H54 (cell line): ENCODE results near the gene SUMF1.
"Not testable (repeated sequence)": the region's sequence is repeated elsewhere in the genome, so short reads cannot be mapped to it uniquely, and the experiment has no call there.

Source experiments
- DNase-seq: peaks from one replicate; pipeline ENCODE4 v3.0.0; 2011; ENCODE audit warnings: low spot score, mixed read lengths; ENCODE audit not compliant: insufficient read length
- FAIRE-seq: peaks from 3 replicates; lab custom pipeline; 2011; peaks lifted over from hg19 to GRCh38; lab: Jason Lieb, UNC
- POLR2A ChIP-seq: IDR thresholded peaks from 2 replicates; pipeline ENCODE4 v1.6.1; 2011; ENCODE audit warnings: low read depth, mild to moderate bottlenecking, low read length

SUMF1 gene

DNA sequence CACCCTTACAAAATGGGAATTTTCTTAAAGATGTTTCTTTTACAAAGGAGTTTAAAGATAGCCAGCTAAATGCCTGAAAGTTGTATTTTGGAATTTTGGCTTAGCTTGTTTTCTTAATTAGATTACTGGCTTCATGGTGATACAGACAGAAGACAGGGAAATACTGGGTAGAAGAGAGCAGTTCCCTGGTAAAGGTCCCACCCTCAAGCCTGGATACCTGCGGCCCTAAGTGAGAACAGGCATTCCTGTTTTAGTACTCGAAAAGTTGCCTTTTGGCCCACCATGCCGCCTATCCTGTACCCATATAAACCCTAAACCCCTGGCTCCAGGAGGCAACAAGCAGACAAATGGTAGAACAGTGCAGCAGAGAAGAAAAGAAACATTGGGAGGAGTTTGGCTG is 134.5 kb downstream of the SUMF1 start:
- DNase-seq, result no peak
- FAIRE-seq, result no peak
- TF ChIP-seq POLR2A, result no peak

DNA sequence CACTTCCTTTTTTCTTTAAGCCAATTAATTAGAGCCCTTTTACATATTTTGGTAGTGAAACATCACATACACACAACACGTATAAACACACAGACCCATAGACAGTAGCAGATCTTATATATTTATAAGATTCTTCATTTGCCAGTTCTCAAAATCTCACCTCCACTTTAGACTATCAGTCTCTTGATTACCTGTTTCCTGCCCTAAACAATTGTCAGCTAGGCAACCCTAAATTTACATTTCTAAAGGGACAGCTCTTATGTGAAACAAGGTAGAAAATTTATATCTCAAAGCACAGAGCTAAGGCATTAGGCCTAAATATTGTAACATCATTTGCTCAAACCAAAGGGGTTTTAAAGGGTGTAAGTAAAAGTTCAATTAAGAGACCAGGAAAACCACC is 135.0 kb downstream of the SUMF1 start:
- FAIRE-seq (no peak), DNase-seq (no peak)
- TF ChIP-seq POLR2A, result no peak

DNA sequence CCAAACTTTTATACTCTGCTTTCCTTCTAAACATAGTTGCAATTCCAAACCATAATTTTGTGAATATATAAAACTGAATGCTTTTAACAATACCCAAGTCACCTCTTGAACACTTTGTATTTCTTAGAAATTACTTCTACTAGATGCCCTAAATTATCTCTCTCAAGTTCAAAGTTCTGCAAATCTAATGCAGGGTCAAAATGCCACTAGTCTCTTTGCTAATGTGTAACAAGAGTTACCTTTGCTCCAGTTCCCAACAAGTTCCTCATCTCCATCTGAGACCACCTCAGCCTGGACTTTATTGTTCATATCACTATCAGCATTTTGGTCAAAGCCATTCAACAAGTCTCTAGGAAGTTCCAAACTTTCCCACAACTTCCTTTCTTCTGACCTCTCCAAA is 137.3 kb downstream of the SUMF1 start:
- not testable (repeated sequence) for FAIRE-seq

DNA sequence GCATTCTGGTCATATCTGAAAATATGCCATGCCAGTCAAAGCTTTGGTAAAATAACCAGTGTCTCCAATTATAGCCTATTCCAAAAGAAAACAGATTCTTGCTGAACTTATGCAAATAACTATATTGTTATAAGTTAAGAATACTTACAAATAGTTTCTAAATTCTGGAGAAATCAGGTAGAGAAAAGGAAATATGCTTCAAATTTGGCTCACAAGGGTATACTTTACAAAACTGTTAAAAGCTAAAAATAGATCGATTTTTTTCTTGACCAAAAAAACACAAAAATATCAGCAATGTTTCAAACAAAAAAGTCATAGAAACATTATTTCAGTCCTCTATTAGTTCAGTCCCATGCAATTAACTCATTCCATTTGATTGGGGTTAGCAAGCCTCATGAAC is 140.2 kb downstream of the SUMF1 start:
- no peak for TF ChIP-seq POLR2A

More for the DNA sequence above, 137.3 kb downstream of the SUMF1 start:
- DNase-seq, result not testable (repeated sequence)

DNA sequence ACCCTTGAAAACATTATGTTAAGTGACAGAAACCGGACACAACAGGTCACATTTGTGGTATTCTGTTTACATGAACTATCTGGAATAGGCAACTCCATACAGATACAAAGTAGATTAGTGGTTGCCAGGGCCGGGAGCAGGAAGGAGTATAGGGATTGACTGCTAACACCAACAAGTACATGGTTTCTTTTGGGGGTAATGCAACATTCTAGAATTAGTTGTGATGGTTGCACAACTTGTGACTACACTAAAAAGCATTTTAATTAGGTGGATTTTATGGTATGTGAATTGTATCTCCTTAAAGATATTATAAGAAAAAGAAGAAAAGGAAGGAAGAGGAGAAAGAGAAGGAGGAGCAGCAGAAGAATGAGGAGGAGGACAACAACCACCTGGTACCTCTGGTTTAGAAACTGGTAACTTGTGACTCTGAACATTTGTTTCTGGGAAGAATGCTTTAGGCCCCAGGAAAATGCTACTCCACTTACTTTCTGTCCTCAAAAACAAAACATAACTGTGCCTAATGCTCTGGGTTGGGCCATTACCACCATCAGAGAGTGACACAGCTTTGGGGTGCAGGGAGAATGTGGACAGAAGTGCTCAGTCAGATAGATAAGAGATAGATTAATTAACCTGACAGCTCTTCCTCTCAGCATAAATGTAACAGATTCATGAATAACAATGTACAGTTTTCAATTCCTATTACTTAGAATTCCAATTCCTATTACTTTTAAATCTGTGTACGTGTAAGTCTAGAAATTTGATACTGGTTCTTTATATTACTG is 143.6 kb downstream of the SUMF1 start:
- no peak for FAIRE-seq
- no peak for TF ChIP-seq POLR2A
- DNase-seq, result no peak

More for the DNA sequence above, 140.2 kb downstream of the SUMF1 start:
- FAIRE-seq (no peak), DNase-seq (no peak)

DNA sequence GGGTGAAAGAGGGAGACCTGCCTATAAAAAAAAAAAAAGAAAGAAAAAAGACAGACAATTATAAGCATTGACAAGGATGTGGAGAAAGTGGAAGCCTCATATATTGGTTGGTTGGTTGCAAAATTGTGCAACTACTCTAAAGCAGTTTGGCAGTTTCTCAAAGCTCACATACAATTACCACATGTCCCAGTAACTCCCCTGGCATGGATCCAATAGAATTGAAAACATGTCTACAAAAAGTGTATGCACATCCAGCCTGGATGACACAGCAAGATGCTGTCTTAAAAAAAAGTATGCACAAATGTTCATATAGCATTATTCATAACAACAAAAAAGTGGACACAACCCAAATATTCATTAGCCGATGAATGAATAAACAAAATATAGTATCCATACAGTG is 144.4 kb downstream of the SUMF1 start:
- FAIRE-seq (no peak), DNase-seq (no peak)
- TF ChIP-seq POLR2A, result no peak

DNA sequence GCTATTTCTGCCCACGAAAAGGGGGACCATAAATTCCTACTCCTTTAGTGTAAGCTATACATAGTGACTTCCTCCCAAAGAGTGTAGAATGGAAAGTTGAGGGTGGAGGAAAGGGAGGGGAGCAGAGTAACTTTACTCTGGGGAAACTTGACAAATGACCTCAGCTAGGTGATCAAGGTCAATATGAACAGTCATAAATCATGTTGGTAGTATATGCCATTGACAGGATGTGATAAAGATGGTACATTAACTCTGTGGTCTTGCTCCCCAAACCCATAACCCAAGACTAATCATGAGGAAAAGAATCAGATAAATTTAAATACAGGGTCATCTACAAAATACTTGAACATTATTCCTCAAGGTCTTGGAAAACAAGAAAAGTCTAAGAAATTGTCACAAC is 145.3 kb downstream of the SUMF1 start:
- no peak for TF ChIP-seq POLR2A
- FAIRE-seq, result peak; percentile 11
- DNase-seq, result no peak

DNA sequence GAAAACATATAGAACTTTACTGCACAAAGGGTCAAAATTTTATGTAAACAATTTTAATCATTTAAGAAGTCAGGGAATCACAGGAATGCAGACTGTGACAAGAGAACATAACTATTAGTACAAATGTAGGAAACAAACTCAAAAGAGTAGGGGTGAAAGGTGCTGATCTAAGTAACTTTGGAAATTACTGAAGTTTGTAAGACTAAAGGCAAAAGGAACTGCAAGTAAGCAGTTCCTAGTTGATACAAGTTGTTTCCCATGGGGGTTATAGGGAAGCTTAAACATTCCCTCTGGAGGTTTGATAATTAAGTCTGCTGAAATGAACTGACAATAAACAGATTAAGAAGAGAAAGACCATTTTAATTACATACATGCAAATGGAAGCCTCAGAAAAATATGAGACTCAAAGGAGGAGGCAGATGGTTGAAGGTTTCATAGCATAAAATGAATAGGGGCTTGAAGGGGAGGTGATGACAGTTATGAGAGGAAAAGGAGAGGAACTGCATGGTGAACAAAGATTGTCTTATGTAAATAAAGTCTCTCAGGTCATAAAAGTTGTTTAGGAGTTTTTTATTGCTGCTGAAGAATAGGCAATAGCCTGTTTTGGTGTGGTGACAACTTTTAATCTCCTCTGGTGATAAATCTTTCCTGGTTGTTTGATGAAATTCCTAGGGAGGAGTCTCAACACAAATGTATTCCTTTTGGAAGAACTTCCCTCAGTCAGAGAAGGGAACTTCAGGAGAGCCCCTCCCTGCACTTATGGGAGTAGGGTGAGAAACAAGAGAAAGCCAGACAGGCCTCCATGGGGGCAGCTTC is 146.8 kb downstream of the SUMF1 start:
- FAIRE-seq (peak; percentile 15), DNase-seq (no peak)
- no peak for TF ChIP-seq POLR2A

DNA sequence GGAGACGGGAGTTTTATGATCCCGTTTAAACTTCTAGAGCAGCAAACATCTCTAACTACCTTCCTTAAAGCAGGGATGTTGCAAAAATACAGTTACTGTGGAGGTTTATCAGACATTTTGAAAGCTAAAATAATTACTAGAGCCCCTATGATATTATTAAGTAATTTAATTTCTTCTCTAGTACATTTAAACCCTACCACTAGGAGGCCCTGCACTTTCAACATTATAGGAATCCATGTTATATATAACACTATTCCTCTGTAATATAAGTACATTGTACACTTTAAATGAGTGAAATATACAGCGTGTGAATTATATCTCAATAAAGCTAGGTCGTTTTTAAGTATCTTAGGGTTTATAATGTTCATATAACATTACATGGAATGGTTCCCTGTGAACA is 152.4 kb downstream of the SUMF1 start:
- no peak for TF ChIP-seq POLR2A
- DNase-seq (no peak), FAIRE-seq (no peak)

DNA sequence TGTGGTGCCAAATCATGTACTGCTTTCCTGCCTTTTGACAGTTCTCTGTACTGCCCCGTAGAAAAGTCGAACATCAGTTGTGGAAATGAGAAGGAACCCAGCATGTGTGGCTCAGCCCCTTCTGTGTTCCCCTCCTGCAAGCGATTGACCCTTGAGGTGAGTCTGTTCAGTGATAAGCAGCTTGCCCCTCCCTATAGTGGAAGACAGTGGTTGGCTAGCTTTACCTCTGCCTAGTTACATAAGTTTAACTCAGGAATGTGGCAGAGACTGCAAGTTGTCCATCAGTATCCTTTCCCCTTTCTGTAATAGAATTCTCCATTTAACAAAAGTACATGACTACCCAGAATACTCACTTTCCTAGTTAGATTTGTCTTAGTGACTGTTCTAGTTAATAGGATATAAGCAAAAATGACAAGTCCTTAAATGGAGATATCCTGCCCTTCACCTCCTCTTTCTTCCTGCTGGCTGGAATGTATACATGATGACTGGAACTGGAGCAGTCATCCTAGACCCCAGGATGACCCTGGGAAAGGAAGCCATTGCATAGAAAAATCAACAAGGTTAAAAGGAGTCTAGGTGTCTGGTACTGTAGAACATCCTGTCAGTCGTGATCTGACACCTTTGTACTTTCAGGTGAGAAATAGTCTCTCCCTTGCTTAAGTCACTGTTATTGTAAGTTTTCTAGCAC is 153.3 kb downstream of the SUMF1 start:
- DNase-seq (no peak), FAIRE-seq (peak; percentile 48)
- TF ChIP-seq POLR2A, result no peak

DNA sequence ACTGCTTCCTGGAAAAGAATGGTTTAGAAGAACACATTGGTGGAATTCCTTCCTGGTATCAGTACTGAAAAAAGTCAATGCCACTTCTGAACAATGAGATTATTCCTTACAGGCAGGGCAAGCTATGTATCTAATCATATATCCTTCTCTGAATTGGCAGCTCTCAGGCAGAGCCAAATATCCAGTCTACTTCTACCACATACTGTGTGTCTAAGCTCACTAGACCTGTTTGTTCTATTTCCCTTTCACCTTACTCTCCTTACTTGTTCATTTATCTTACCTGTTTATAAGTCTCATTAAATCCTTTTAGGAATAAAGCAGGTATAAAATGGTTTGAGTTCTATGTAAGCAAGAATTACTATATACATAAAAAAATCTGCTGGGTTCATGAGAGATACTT is 155.6 kb downstream of the SUMF1 start:
- no peak for TF ChIP-seq POLR2A
- FAIRE-seq, result no peak
- DNase-seq, result no peak
